CD14-positive monocyte (primary cell): ENCODE measurements around the gene MOCOS. TPM values are rescaled to one million over a fixed set of nuclear protein-coding genes. Genes with fewer than 3 reads are reported as not detected.

Experiments used
- DNase-seq, 3 donors: peaks; one replicate each; pipeline ENCODE4 v3.0.0-alpha.2; 2011 to 2022
- H2AFZ ChIP-seq: 2 replicates; pipeline ENCODE4 v1.6.0; 2012; ENCODE audit warnings: mild to moderate bottlenecking, low read depth, low read length, inconsistent platforms; ENCODE audit not compliant: insufficient read depth, poor library complexity, severe bottlenecking
- H3K27ac ChIP-seq, 2 donors: 1 replicate in 1 of 2; 2 replicates in 1 of 2; pipeline ENCODE4 v1.5.1; 2012 to 2013; ENCODE audit warnings: low read length in 2 of 2, control low read depth in 1 of 2, inconsistent platforms in 1 of 2, low read depth in 1 of 2, mild to moderate bottlenecking in 1 of 2
- H3K27me3 ChIP-seq, 2 donors: one replicate each; pipeline versions ENCODE4 v1.6.0 to v1.6.1; 2011 to 2013; ENCODE audit warnings: low read length in 2 of 2; ENCODE audit not compliant: control insufficient read depth in 2 of 2, insufficient read depth in 2 of 2
- H3K36me3 ChIP-seq, 2 donors: replicated peaks in 1 of 2; 1 replicate in 1 of 2; 2 replicates in 1 of 2; pipeline versions ENCODE4 v1.5.1 to v1.6.1; 2012 to 2013; ENCODE audit warnings: low read length in 2 of 2, control low read depth in 1 of 2, inconsistent platforms in 1 of 2, mild to moderate bottlenecking in 1 of 2; ENCODE audit not compliant: insufficient read depth in 2 of 2, control insufficient read depth in 1 of 2
- H3K4me1 ChIP-seq, 2 donors: 1 replicate in 1 of 2; 2 replicates in 1 of 2; pipeline versions ENCODE4 v1.5.1 to v1.6.1; 2012 to 2013; ENCODE audit warnings: low read length in 2 of 2, control low read depth in 1 of 2, inconsistent platforms in 1 of 2, mild to moderate bottlenecking in 1 of 2, moderate library complexity in 1 of 2; ENCODE audit not compliant: insufficient read depth in 2 of 2, control insufficient read depth in 1 of 2
- H3K4me2 ChIP-seq: replicated peaks from 2 replicates; pipeline ENCODE3; 2012; ENCODE audit warnings: low read length, moderate library complexity, mild to moderate bottlenecking; ENCODE audit not compliant: poor library complexity, severe bottlenecking; ENCODE audit errors: extremely low read depth
- H3K4me3 ChIP-seq, 3 experiments: fragments of 200-600 bp in 1 of 3; sonication (generic) in 1 of 3; replicated peaks in 1 of 3; 1 replicate in 2 of 3; 2 replicates in 1 of 3; pipeline ENCODE4 v1.5.1; 2011 to 2013; ENCODE audit warnings: low read length in 3 of 3, mild to moderate bottlenecking in 3 of 3, control low read depth in 2 of 3, low read depth in 2 of 3, inconsistent platforms in 1 of 3, moderate library complexity in 1 of 3
- H3K79me2 ChIP-seq: 2 replicates; pipeline ENCODE4 v1.6.0; 2012; ENCODE audit warnings: mild to moderate bottlenecking, control low read depth, inconsistent platforms, low read length, moderate library complexity; ENCODE audit not compliant: insufficient read depth
- H3K9ac ChIP-seq: 2 replicates; pipeline ENCODE4 v1.6.0; 2017; ENCODE audit warnings: low read length, mild to moderate bottlenecking; ENCODE audit not compliant: insufficient read depth, poor library complexity, severe bottlenecking
- H3K9me3 ChIP-seq, 2 donors: replicated peaks in 1 of 2; 1 replicate in 1 of 2; 2 replicates in 1 of 2; pipeline versions ENCODE4 v1.5.1 to v1.6.1; 2012 to 2013; ENCODE audit warnings: low read length in 2 of 2, control low read depth in 1 of 2; ENCODE audit not compliant: control insufficient read depth in 1 of 2, insufficient read depth in 1 of 2
- H4K20me1 ChIP-seq: 2 replicates; pipeline ENCODE4 v1.6.0; 2012; ENCODE audit warnings: mild to moderate bottlenecking, low read length, control low read depth, moderate library complexity; ENCODE audit not compliant: insufficient read depth
- H3K27ac Mint-ChIP-seq, 7 donors: one replicate each; pipeline ENCODE4 v1.8.0; 2020; ENCODE audit warnings: mild to moderate bottlenecking in 7 of 7, mixed read lengths in 7 of 7, moderate library complexity in 6 of 7, inconsistent platforms in 2 of 7
- H3K27me3 Mint-ChIP-seq, 3 donors: one replicate each; pipeline ENCODE4 v1.8.0; 2021 to 2022; ENCODE audit warnings: low read depth in 3 of 3, mild to moderate bottlenecking in 3 of 3, mixed read lengths in 3 of 3, moderate library complexity in 3 of 3, inconsistent platforms in 1 of 3
- H3K36me3 Mint-ChIP-seq, 2 donors: one replicate each; pipeline ENCODE4 v1.8.0; 2020; ENCODE audit warnings: mixed read lengths in 2 of 2, inconsistent platforms in 1 of 2, mild to moderate bottlenecking in 1 of 2
- H3K4me1 Mint-ChIP-seq: one replicate; pipeline ENCODE4 v1.8.0; 2020; ENCODE audit warnings: mild to moderate bottlenecking, mixed read lengths
- H3K4me3 Mint-ChIP-seq, 2 donors: one replicate each; pipeline ENCODE4 v1.8.0; 2020; ENCODE audit warnings: mild to moderate bottlenecking in 2 of 2, mixed read lengths in 2 of 2, moderate library complexity in 1 of 2
- H3K9me3 Mint-ChIP-seq, 7 donors: one replicate each; pipeline ENCODE4 v1.8.0; 2020 to 2022; ENCODE audit warnings: mixed read lengths in 7 of 7, mild to moderate bottlenecking in 6 of 7, moderate library complexity in 6 of 7, inconsistent platforms in 2 of 7
- WGBS: methylation state at CpG from one replicate; pipeline ENCODE4 v1.1.5; 2013; ENCODE audit warnings: missing lambda C conversion rate; ENCODE audit not compliant: insufficient coverage; 5-methylcytosine and 5-hydroxymethylcytosine counted together
- intact Hi-C, 2 donors: fragments of 100-400 bp; cut with micrococcal nuclease; formaldehyde crosslinking; loops; one replicate each; pipeline versions ENCODE4 v1.15.0 to v1.15.1; 2023
- polyA plus RNA-seq, 3 donors: library from polyadenylated mRNA; depleted of rRNA in 1 of 3; unstranded in 2 of 3; stranded (reverse) in 1 of 3; fragments of 300-500 nt in 2 of 3; fragments of >200 nt in 1 of 3; fragmentation: Illumina TruSeq in 2 of 3; gene quantifications; 1 replicate in 2 of 3; 2 replicates in 1 of 3; pipeline ENCODE4 v1.2.3, GENCODE V29; 2012 to 2021
- TF ChIP-seq, protein P1 (sequence below): fragments of 200-600 bp; IDR thresholded peaks from one replicate; pipeline ENCODE4 v1.8.0; 2022; ENCODE audit warnings: antibody characterized with exemption, mild to moderate bottlenecking

Gene MOCOS
- polyA plus RNA-seq, 3 donors, result 0.03 to 0.05 TPM; not detected in 1

DNA sequence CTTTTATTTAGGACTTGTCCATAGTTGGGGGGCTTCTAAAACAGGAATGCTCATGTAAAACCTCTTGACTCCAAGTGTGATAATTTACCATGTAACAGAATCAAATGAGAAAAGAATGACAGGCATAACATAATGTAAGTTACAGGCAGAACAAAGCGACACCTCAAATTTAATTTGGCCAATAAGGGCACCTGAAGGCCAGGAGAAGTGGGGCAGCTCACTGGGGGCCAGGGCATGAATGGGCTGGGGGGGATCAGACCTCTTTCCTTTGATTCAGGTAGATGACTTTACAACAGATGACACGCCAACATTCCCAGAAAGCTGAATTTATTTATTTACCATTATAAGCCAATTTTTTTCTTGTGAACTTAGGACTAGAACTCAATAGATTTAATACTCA is 14.5 kb downstream of the MOCOS start:
- Histone ChIP-seq H3K27ac (no peak overlapping the region), H3K4me1 (no peaks in the 10 kb centered on the region), H3K4me3 (no peak overlapping the region), H2AFZ (no peak overlapping the region), H3K36me3 (no peaks in the 10 kb centered on the region), H3K9ac (no peak overlapping the region), H3K27me3 (no peaks in the 10 kb centered on the region), H4K20me1 (no peaks in the 10 kb centered on the region), H3K4me2 (no peak overlapping the region), H3K9me3 (no peaks in the 10 kb centered on the region), H3K79me2 (no peaks in the 10 kb centered on the region)
- Mint-ChIP-seq H3K27me3 (peaks cover 0 to 2% (median 2%) of the 10 kb centered on the region in 3 donors), H3K4me1 (no peaks in the 10 kb centered on the region), H3K27ac (no peak overlapping the region), H3K36me3 (no peaks in the 10 kb centered on the region), H3K9me3 (peaks cover 0 to 12% (median 2%) of the 10 kb centered on the region in 7 donors), H3K4me3 (no peak overlapping the region)
- WGBS, result no CpG with 5 or more reads among the region's 2 CpGs
- DNase-seq, result no peak
- intact Hi-C loops, result no loop called here
- TF ChIP-seq, protein P1, sequence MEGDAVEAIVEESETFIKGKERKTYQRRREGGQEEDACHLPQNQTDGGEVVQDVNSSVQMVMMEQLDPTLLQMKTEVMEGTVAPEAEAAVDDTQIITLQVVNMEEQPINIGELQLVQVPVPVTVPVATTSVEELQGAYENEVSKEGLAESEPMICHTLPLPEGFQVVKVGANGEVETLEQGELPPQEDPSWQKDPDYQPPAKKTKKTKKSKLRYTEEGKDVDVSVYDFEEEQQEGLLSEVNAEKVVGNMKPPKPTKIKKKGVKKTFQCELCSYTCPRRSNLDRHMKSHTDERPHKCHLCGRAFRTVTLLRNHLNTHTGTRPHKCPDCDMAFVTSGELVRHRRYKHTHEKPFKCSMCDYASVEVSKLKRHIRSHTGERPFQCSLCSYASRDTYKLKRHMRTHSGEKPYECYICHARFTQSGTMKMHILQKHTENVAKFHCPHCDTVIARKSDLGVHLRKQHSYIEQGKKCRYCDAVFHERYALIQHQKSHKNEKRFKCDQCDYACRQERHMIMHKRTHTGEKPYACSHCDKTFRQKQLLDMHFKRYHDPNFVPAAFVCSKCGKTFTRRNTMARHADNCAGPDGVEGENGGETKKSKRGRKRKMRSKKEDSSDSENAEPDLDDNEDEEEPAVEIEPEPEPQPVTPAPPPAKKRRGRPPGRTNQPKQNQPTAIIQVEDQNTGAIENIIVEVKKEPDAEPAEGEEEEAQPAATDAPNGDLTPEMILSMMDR, result no peak

DNA sequence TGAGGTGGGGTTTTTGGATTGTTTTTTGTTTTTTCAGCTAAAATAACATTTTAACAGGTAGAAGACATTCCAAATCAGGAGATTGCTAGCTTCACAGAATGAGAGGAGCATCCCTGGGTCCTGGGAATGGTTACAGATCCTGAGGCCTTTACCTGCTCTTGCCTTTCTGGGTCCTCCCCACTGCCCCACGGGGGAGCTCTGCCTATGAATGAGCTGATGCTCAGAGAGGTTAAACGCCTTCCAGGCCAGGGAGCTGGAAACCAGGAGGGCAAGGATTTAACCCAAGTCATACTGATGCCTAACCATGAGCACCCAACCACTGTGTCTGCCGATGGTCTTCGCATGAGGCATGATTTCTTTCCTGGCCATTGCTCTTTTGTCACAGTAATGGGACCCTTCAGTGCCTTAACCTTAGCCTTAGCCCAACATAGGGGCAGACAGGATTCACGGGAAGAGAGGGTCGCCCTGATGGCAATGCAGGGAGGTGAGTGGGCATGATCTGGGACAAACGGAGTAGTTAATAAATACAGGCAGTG is 16.1 kb downstream of the MOCOS start:
- H3K36me3 Mint-ChIP-seq, result no peaks in the 10 kb centered on the region
- Histone ChIP-seq H2AFZ (no peak overlapping the region), H3K4me2 (no peak overlapping the region), H3K36me3 (no peaks in the 10 kb centered on the region), H3K79me2 (no peaks in the 10 kb centered on the region), H3K27ac (no peak overlapping the region), H3K4me1 (no peaks in the 10 kb centered on the region), H3K27me3 (no peaks in the 10 kb centered on the region), H3K4me3 (no peak overlapping the region), H3K9ac (no peak overlapping the region), H3K9me3 (no peaks in the 10 kb centered on the region), H4K20me1 (no peaks in the 10 kb centered on the region)
- intact Hi-C loops, result no loop called here
- peaks cover 0 to 12% (median 4%) of the 10 kb centered on the region in 7 donors for H3K9me3 Mint-ChIP-seq
- no peaks in the 10 kb centered on the region for H3K4me1 Mint-ChIP-seq
- H3K4me3 Mint-ChIP-seq, result no peak overlapping the region
- no peak overlapping the region for H3K27ac Mint-ChIP-seq
- TF ChIP-seq, protein P1, result no peak
- no peak for DNase-seq
- peaks cover 1 to 2% (median 1%) of the 10 kb centered on the region in 3 donors for H3K27me3 Mint-ChIP-seq
- 83% methylated on average over 7 of the region's 7 CpGs for WGBS
